Measurements from ENCODE around the gene KCNS1. TPM values are rescaled to one million over a fixed set of nuclear protein-coding genes. Genes with fewer than 3 reads are reported as not detected.
A peak's percentile ranks its signal among the peaks of the same experiment; 100 is the strongest.

Gene KCNS1
- total and polyA plus RNA-seq, 7 donors: 0.14 to 1.1 (median 0.60) TPM; not detected in 4

- no peak for DNase-seq
- Histone ChIP-seq H3K4me1 (peaks cover 0 to 28% (median 22%) of the 10 kb centered on the region in 4 donors), H3K27ac (no peak overlapping the region), H3K36me3 (peaks cover 0 to 5% (median 1%) of the 10 kb centered on the region in 4 donors), H3K9me3 (no peaks in the 10 kb centered on the region), H3K4me3 (no peak overlapping the region), H3K27me3 (no peaks in the 10 kb centered on the region)
- TF ChIP-seq POLR2A (IDR thresholded peaks at IDR 0.05): no peak
- no peak for TF ChIP-seq POLR2AphosphoS5 (IDR thresholded peaks at IDR 0.05)
- TF ChIP-seq EP300 (IDR thresholded peaks at IDR 0.05): no peak
- TF ChIP-seq CTCF (IDR thresholded peaks at IDR 0.05): no peak
- WGBS, 2 donors: 80% methylated on average over 7 of the region's 7 CpGs
- intact Hi-C loops (cut with DNase I): no loop called here
Measured at GRCh38 chr20:45052698-45053429, 48.1 kb downstream of the KCNS1 start.

- intact Hi-C loops (cut with DNase I): no loop called here
- Histone ChIP-seq H3K4me3 (no peak overlapping the region), H3K4me1 (peaks cover 0 to 28% (median 22%) of the 10 kb centered on the region in 4 donors), H3K27me3 (no peaks in the 10 kb centered on the region), H3K36me3 (no peaks in the 10 kb centered on the region), H3K9me3 (no peaks in the 10 kb centered on the region), H3K27ac (no peak overlapping the region)
- WGBS, 2 donors: 78 to 79% methylated on average over 3 of the region's 3 CpGs
- no peak for TF ChIP-seq POLR2AphosphoS5 (IDR thresholded peaks at IDR 0.05)
- no peak for TF ChIP-seq EP300 (IDR thresholded peaks at IDR 0.05)
- no peak for TF ChIP-seq POLR2A (IDR thresholded peaks at IDR 0.05)
- no peak for TF ChIP-seq CTCF (IDR thresholded peaks at IDR 0.05)
- DNase-seq: no peak
Measured at GRCh38 chr20:45051204-45052060, 49.5 kb downstream of the KCNS1 start.

- Histone ChIP-seq H3K4me1 (peaks cover 0 to 28% (median 22%) of the 10 kb centered on the region in 4 donors), H3K36me3 (no peaks in the 10 kb centered on the region), H3K4me3 (no peak overlapping the region), H3K9me3 (no peaks in the 10 kb centered on the region), H3K27ac (peak overlapping the region in 1 of 4 donors; percentile 14), H3K27me3 (no peaks in the 10 kb centered on the region)
- intact Hi-C loops (cut with DNase I): no loop called here
- DNase-seq: no peak
- WGBS, 2 donors: 60% methylated on average over 5 of the region's 5 CpGs
- TF ChIP-seq EP300 (IDR thresholded peaks at IDR 0.05) (no peak), CTCF (IDR thresholded peaks at IDR 0.05) (no peak), POLR2A (IDR thresholded peaks at IDR 0.05) (no peak), POLR2AphosphoS5 (IDR thresholded peaks at IDR 0.05) (no peak)
Measured at GRCh38 chr20:45049904-45050471, 50.9 kb downstream of the KCNS1 start.

DNA sequence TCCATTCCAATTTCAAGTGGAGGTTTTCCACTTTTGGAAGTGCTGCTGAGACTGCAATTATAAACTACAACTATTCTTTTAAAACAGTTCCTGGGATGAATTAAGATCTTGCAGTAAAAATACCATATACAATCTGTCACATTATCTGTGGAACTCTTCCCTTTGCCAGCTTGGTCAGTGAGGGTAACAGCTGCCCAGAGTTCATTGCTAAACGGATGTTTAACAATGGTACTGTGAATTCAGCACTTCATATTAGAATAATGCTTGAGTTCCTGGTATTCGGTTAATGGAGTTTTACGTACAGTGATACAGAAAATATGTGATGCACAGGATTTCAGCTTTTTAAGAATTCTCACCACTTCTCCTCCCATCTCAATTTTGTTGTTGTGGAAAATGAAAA lies 51.5 kb downstream of the KCNS1 start:
- no peaks in the 10 kb centered on the region for H3K27me3 ChIP-seq
- peaks cover 0 to 28% (median 22%) of the 10 kb centered on the region in 4 donors for H3K4me1 ChIP-seq
- no peaks in the 10 kb centered on the region for H3K36me3 ChIP-seq
- TF ChIP-seq POLR2A (IDR thresholded peaks at IDR 0.05) (no peak), EP300 (IDR thresholded peaks at IDR 0.05) (no peak), CTCF (IDR thresholded peaks at IDR 0.05) (no peak), POLR2AphosphoS5 (IDR thresholded peaks at IDR 0.05) (no peak)
- no peaks in the 10 kb centered on the region for H3K9me3 ChIP-seq
- H3K4me3 ChIP-seq: no peak overlapping the region
- 72 to 79% methylated on average over 3 of the region's 3 CpGs for whole genome bisulfite sequencing, 2 donors
- intact Hi-C loops (cut with DNase I): no loop called here
- peak overlapping the region in 1 of 4 donors; percentile 14 for H3K27ac ChIP-seq
- DNase-seq: no peak

Data from sigmoid colon (tissue), 7 donors.